GM23338 (cell line): ENCODE results near the gene NFATC1. TPM values are rescaled to one million over a fixed set of nuclear protein-coding genes. Genes with fewer than 3 reads are reported as not detected.
A peak's percentile ranks its signal among the peaks of the same experiment; 100 is the strongest.

ENCODE experiments used
- ATAC-seq: fragments of 200-7000 bp; cut with Tn5 transposase; 3 replicates; pipeline ENCODE4 v1.9.1; 2020
- DNase-seq: peaks from one replicate; pipeline ENCODE4 v3.0.0-alpha.2; 2015; ENCODE audit warnings: low spot score
- H2AFZ ChIP-seq: fragments of 200-600 bp; sonication (generic); 2 replicates; pipeline ENCODE4 v1.8.0; 2016; ENCODE audit warnings: antibody characterized with exemption, mild to moderate bottlenecking, moderate library complexity
- H3F3A ChIP-seq: fragments of 200-600 bp; sonication (generic); replicated peaks from 2 replicates; pipeline ENCODE4 v1.8.0; 2017; ENCODE audit warnings: antibody characterized with exemption, mixed run types, low read depth
- H3K27ac ChIP-seq: fragments of 200-600 bp; sonication (generic); 2 replicates; pipeline ENCODE4 v1.6.1; 2016; ENCODE audit warnings: low read depth
- H3K27me3 ChIP-seq: fragments of 200-600 bp; sonication (generic); 2 replicates; pipeline ENCODE4 v1.8.0; 2016; ENCODE audit warnings: mild to moderate bottlenecking, mixed run types, moderate library complexity; ENCODE audit not compliant: insufficient read depth
- H3K36me3 ChIP-seq: fragments of 200-600 bp; sonication (generic); 2 replicates; pipeline ENCODE4 v1.8.0; 2016; ENCODE audit warnings: mild to moderate bottlenecking; ENCODE audit not compliant: insufficient read depth
- H3K4me1 ChIP-seq: fragments of 200-600 bp; sonication (generic); 2 replicates; pipeline ENCODE4 v1.8.0; 2016; ENCODE audit warnings: mild to moderate bottlenecking, moderate library complexity; ENCODE audit not compliant: insufficient read depth
- H3K4me2 ChIP-seq: fragments of 200-600 bp; sonication (generic); 2 replicates; pipeline ENCODE4 v1.7.1; 2017; ENCODE audit warnings: mixed run types
- H3K4me3 ChIP-seq: fragments of 200-600 bp; sonication (generic); 2 replicates; pipeline ENCODE4 v1.6.1; 2016; ENCODE audit warnings: mixed run types
- H3K79me2 ChIP-seq: fragments of 200-600 bp; sonication (generic); replicated peaks from 2 replicates; pipeline ENCODE4 v1.8.0; 2017; ENCODE audit warnings: mild to moderate bottlenecking; ENCODE audit not compliant: insufficient read depth
- H3K9me2 ChIP-seq: fragments of 200-600 bp; sonication (generic); 2 replicates; pipeline ENCODE4 v1.8.0; 2017; ENCODE audit not compliant: insufficient read depth
- H4K20me1 ChIP-seq: fragments of 200-600 bp; sonication (generic); replicated peaks from 2 replicates; pipeline ENCODE4 v1.8.0; 2017; ENCODE audit warnings: mild to moderate bottlenecking; ENCODE audit not compliant: insufficient read depth
- H3K27ac Mint-ChIP-seq: 2 replicates; pipeline ENCODE4 v1.8.0; 2020; ENCODE audit warnings: inconsistent platforms, mild to moderate bottlenecking, moderate library complexity, mixed read lengths
- H3K27me3 Mint-ChIP-seq: 3 replicates; pipeline ENCODE4 v1.8.0; 2022; ENCODE audit warnings: low read depth, mild to moderate bottlenecking, moderate library complexity, mixed read lengths, inconsistent platforms; ENCODE audit not compliant: insufficient read depth, poor library complexity
- H3K36me3 Mint-ChIP-seq: 3 replicates; pipeline ENCODE4 v1.8.0; 2021; ENCODE audit warnings: low read depth, mild to moderate bottlenecking, inconsistent platforms, moderate library complexity, mixed read lengths
- H3K4me1 Mint-ChIP-seq: 3 replicates; pipeline ENCODE4 v1.8.0; 2020; ENCODE audit warnings: mild to moderate bottlenecking, inconsistent platforms, mixed read lengths
- H3K4me3 Mint-ChIP-seq: 3 replicates; pipeline ENCODE4 v1.8.0; 2021; ENCODE audit warnings: moderate library complexity, mild to moderate bottlenecking, inconsistent platforms, mixed read lengths
- H3K9me3 Mint-ChIP-seq: 3 replicates; pipeline ENCODE4 v1.8.0; 2020; ENCODE audit warnings: moderate library complexity, mild to moderate bottlenecking, inconsistent platforms, mixed read lengths
- CREB1 ChIP-seq: fragments of 250-450 bp; sonication (Bioruptor Pico); IDR thresholded peaks from 2 replicates; pipeline ENCODE4 v1.5.0; 2020; ENCODE audit warnings: low read depth, mild to moderate bottlenecking, moderate library complexity
- EZH2 ChIP-seq: fragments of 200-600 bp; sonication (generic); IDR thresholded peaks from one replicate; pipeline ENCODE4 v1.8.0; 2017; ENCODE audit warnings: antibody characterized with exemption, mild to moderate bottlenecking, low read depth; ENCODE audit not compliant: unreplicated experiment
- EZH2phosphoT487 ChIP-seq: fragments of 200-600 bp; sonication (generic); IDR thresholded peaks from one replicate; pipeline ENCODE4 v1.8.1; 2018; ENCODE audit warnings: antibody characterized with exemption; ENCODE audit not compliant: unreplicated experiment
- JUNB ChIP-seq: IDR thresholded peaks from one replicate; pipeline ENCODE4 v1.6.1; 2016; ENCODE audit warnings: antibody characterized with exemption; ENCODE audit not compliant: unreplicated experiment
- NANOG ChIP-seq: IDR thresholded peaks from 2 replicates; pipeline ENCODE4 v1.6.1; 2016; ENCODE audit warnings: antibody characterized with exemption, borderline replicate concordance
- POLR2AphosphoS5 ChIP-seq: IDR thresholded peaks from 2 replicates; pipeline ENCODE4 v1.6.1; 2016; ENCODE audit warnings: antibody characterized with exemption, low read depth
- STAT1 ChIP-seq: IDR thresholded peaks from one replicate; pipeline ENCODE4 v1.6.1; 2016; ENCODE audit warnings: antibody characterized with exemption; ENCODE audit not compliant: unreplicated experiment
- ZNF114 ChIP-seq: fragments of 250-450 bp; sonication (Bioruptor Pico); IDR thresholded peaks from 2 replicates; pipeline ENCODE4 v1.5.0; 2020; ENCODE audit warnings: mild to moderate bottlenecking, moderate library complexity
- ZNF331 ChIP-seq: fragments of 250-450 bp; sonication (Bioruptor Pico); IDR thresholded peaks from 2 replicates; pipeline ENCODE4 v1.5.0; 2020; ENCODE audit warnings: low read depth, mild to moderate bottlenecking, moderate library complexity
- polyA plus RNA-seq: library from polyadenylated mRNA; unstranded; fragments of >200 nt; fragmentation: Nextera tagmentation; extraction: Ambion mirVana; gene quantifications from 2 replicates; pipeline ENCODE4 v1.2.1, GENCODE V29; 2016
- total RNA-seq: library from RNA; depleted of rRNA; stranded (reverse); fragments of >200 nt; shearing (Covaris generic); gene quantifications from 2 replicates; pipeline ENCODE4 v1.2.3, GENCODE V29; 2014
- TF ChIP-seq, protein P1 (sequence below), 2 experiments: fragments of 200-600 bp in 1 of 2; sonication (generic) in 1 of 2; conservative IDR thresholded peaks; 2 replicates each; pipeline versions ENCODE4 v1.5.1 to v1.6.1; 2016 to 2017; ENCODE audit warnings: antibody characterized with exemption in 2 of 2, low read depth in 2 of 2, mild to moderate bottlenecking in 2 of 2, moderate library complexity in 1 of 2
- TF ChIP-seq, protein P2 (sequence below): IDR thresholded peaks from one replicate; pipeline ENCODE4 v1.6.1; 2018; ENCODE audit warnings: antibody characterized with exemption; ENCODE audit not compliant: unreplicated experiment
- TF ChIP-seq, protein P3 (sequence below): IDR thresholded peaks from 2 replicates; pipeline ENCODE4 v1.6.1; 2016; ENCODE audit warnings: antibody characterized with exemption
- TF ChIP-seq, protein P4 (sequence below): fragments of 250-450 bp; sonication (Bioruptor Pico); IDR thresholded peaks from 2 replicates; pipeline ENCODE4 v1.5.0; 2020; ENCODE audit warnings: mild to moderate bottlenecking, moderate library complexity

Gene NFATC1
- total and polyA plus RNA-seq, 2 experiments from 2014 or later, result 3.9 to 6.4 TPM

DNA sequence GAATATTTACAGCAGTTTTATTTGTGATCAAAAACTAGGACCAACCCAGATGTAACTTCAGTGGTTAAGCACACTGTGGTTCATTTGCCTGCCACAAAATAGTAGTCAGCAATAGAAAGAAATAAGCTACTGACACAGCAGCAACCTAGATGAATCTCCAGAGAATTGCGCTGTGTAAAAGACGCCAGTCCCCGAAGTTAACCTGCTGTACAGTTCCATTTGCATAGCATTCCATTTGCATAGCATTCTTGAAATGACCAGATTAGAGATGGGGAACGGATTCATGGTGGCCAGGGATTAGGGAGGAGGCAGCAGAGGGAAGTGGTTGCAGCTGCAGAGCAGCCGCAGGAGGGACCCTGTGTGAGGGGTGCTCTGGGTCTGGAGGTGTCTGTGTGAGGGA, 39.3 kb upstream of the NFATC1 start:
- H3K4me1 Mint-ChIP-seq, result no peaks in the 10 kb centered on the region; the same call in 1 of the 3 replicates
- Histone ChIP-seq H3K27ac (no peak overlapping the region), H3K36me3 (peaks cover 2% of the 10 kb centered on the region; the same call in 1 of the 2 replicates), H2AFZ (no peak overlapping the region), H3K4me3 (no peak overlapping the region), H3F3A (no peaks in the 10 kb centered on the region), H3K4me1 (no peaks in the 10 kb centered on the region), H3K4me2 (no peak overlapping the region), H3K9me2 (no peaks in the 10 kb centered on the region), H3K79me2 (no peaks in the 10 kb centered on the region), H4K20me1 (no peaks in the 10 kb centered on the region; the same call in 1 of the 2 replicates), H3K27me3 (no peaks in the 10 kb centered on the region)
- no peaks in the 10 kb centered on the region for H3K27me3 Mint-ChIP-seq
- no peak overlapping the region for H3K4me3 Mint-ChIP-seq
- ATAC-seq (no peak), DNase-seq (no peak)
- no peaks in the 10 kb centered on the region for H3K9me3 Mint-ChIP-seq
- H3K27ac Mint-ChIP-seq, result 0 out of 2 replicates have a peak overlapping the region, but pooled peaks have one; percentile 27
- peaks cover 13% of the 10 kb centered on the region for H3K36me3 Mint-ChIP-seq
- TF ChIP-seq POLR2AphosphoS5, result no peak
- TF ChIP-seq, protein P1, sequence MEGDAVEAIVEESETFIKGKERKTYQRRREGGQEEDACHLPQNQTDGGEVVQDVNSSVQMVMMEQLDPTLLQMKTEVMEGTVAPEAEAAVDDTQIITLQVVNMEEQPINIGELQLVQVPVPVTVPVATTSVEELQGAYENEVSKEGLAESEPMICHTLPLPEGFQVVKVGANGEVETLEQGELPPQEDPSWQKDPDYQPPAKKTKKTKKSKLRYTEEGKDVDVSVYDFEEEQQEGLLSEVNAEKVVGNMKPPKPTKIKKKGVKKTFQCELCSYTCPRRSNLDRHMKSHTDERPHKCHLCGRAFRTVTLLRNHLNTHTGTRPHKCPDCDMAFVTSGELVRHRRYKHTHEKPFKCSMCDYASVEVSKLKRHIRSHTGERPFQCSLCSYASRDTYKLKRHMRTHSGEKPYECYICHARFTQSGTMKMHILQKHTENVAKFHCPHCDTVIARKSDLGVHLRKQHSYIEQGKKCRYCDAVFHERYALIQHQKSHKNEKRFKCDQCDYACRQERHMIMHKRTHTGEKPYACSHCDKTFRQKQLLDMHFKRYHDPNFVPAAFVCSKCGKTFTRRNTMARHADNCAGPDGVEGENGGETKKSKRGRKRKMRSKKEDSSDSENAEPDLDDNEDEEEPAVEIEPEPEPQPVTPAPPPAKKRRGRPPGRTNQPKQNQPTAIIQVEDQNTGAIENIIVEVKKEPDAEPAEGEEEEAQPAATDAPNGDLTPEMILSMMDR (conservative IDR thresholded peaks at IDR 0.05; ENCODE audit: low read depth in 2 of 2), result no peak
- TF ChIP-seq, protein P2, sequence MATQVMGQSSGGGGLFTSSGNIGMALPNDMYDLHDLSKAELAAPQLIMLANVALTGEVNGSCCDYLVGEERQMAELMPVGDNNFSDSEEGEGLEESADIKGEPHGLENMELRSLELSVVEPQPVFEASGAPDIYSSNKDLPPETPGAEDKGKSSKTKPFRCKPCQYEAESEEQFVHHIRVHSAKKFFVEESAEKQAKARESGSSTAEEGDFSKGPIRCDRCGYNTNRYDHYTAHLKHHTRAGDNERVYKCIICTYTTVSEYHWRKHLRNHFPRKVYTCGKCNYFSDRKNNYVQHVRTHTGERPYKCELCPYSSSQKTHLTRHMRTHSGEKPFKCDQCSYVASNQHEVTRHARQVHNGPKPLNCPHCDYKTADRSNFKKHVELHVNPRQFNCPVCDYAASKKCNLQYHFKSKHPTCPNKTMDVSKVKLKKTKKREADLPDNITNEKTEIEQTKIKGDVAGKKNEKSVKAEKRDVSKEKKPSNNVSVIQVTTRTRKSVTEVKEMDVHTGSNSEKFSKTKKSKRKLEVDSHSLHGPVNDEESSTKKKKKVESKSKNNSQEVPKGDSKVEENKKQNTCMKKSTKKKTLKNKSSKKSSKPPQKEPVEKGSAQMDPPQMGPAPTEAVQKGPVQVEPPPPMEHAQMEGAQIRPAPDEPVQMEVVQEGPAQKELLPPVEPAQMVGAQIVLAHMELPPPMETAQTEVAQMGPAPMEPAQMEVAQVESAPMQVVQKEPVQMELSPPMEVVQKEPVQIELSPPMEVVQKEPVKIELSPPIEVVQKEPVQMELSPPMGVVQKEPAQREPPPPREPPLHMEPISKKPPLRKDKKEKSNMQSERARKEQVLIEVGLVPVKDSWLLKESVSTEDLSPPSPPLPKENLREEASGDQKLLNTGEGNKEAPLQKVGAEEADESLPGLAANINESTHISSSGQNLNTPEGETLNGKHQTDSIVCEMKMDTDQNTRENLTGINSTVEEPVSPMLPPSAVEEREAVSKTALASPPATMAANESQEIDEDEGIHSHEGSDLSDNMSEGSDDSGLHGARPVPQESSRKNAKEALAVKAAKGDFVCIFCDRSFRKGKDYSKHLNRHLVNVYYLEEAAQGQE, result no peak
- TF ChIP-seq, protein P3, sequence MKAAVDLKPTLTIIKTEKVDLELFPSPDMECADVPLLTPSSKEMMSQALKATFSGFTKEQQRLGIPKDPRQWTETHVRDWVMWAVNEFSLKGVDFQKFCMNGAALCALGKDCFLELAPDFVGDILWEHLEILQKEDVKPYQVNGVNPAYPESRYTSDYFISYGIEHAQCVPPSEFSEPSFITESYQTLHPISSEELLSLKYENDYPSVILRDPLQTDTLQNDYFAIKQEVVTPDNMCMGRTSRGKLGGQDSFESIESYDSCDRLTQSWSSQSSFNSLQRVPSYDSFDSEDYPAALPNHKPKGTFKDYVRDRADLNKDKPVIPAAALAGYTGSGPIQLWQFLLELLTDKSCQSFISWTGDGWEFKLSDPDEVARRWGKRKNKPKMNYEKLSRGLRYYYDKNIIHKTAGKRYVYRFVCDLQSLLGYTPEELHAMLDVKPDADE, result no peak
- TF ChIP-seq, protein P4, sequence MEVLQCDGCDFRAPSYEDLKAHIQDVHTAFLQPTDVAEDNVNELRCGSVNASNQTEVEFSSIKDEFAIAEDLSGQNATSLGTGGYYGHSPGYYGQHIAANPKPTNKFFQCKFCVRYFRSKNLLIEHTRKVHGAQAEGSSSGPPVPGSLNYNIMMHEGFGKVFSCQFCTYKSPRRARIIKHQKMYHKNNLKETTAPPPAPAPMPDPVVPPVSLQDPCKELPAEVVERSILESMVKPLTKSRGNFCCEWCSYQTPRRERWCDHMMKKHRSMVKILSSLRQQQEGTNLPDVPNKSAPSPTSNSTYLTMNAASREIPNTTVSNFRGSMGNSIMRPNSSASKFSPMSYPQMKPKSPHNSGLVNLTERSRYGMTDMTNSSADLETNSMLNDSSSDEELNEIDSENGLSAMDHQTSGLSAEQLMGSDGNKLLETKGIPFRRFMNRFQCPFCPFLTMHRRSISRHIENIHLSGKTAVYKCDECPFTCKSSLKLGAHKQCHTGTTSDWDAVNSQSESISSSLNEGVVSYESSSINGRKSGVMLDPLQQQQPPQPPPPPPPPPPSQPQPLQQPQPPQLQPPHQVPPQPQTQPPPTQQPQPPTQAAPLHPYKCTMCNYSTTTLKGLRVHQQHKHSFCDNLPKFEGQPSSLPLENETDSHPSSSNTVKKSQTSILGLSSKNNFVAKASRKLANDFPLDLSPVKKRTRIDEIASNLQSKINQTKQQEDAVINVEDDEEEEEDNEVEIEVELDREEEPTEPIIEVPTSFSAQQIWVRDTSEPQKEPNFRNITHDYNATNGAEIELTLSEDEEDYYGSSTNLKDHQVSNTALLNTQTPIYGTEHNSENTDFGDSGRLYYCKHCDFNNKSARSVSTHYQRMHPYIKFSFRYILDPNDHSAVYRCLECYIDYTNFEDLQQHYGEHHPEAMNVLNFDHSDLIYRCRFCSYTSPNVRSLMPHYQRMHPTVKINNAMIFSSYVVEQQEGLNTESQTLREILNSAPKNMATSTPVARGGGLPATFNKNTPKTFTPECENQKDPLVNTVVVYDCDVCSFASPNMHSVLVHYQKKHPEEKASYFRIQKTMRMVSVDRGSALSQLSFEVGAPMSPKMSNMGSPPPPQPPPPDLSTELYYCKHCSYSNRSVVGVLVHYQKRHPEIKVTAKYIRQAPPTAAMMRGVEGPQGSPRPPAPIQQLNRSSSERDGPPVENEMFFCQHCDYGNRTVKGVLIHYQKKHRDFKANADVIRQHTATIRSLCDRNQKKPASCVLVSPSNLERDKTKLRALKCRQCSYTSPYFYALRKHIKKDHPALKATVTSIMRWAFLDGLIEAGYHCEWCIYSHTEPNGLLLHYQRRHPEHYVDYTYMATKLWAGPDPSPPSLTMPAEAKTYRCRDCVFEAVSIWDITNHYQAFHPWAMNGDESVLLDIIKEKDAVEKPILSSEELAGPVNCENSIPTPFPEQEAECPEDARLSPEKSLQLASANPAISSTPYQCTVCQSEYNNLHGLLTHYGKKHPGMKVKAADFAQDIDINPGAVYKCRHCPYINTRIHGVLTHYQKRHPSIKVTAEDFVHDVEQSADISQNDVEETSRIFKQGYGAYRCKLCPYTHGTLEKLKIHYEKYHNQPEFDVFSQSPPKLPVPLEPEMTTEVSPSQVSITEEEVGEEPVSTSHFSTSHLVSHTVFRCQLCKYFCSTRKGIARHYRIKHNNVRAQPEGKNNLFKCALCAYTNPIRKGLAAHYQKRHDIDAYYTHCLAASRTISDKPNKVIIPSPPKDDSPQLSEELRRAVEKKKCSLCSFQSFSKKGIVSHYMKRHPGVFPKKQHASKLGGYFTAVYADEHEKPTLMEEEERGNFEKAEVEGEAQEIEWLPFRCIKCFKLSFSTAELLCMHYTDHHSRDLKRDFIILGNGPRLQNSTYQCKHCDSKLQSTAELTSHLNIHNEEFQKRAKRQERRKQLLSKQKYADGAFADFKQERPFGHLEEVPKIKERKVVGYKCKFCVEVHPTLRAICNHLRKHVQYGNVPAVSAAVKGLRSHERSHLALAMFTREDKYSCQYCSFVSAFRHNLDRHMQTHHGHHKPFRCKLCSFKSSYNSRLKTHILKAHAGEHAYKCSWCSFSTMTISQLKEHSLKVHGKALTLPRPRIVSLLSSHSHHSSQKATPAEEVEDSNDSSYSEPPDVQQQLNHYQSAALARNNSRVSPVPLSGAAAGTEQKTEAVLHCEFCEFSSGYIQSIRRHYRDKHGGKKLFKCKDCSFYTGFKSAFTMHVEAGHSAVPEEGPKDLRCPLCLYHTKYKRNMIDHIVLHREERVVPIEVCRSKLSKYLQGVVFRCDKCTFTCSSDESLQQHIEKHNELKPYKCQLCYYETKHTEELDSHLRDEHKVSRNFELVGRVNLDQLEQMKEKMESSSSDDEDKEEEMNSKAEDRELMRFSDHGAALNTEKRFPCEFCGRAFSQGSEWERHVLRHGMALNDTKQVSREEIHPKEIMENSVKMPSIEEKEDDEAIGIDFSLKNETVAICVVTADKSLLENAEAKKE (CRISPR knock-in tag), result no peak
- TF ChIP-seq EZH2phosphoT487, result no peak
- no peak for TF ChIP-seq CREB1
- no peak for TF ChIP-seq JUNB
- TF ChIP-seq EZH2, result no peak
- TF ChIP-seq NANOG, result no peak
- no peak for TF ChIP-seq STAT1
- no peak for TF ChIP-seq ZNF331 (CRISPR knock-in tag)
- no peak for TF ChIP-seq ZNF114 (CRISPR knock-in tag)
